Ovary (tissue), 9 donors: ENCODE results near the gene MUCL3. TPM values are rescaled to one million over a fixed set of nuclear protein-coding genes. Genes with fewer than 3 reads are reported as not detected.

Experiments
- DNase-seq, 5 donors: peaks; one replicate each; pipeline ENCODE4 v3.0.0-alpha.2; 2019 to 2020
- H3K27ac ChIP-seq, 2 donors: fragments of 200-600 bp; one replicate each; pipeline versions ENCODE4 v1.5.1 to v1.8.0; 2019 to 2022
- H3K27me3 ChIP-seq: fragments of 200-600 bp; one replicate; pipeline ENCODE4 v1.8.0; 2022
- H3K36me3 ChIP-seq: fragments of 200-600 bp; sonication (generic); one replicate; pipeline ENCODE4 v1.5.1; 2019
- H3K4me1 ChIP-seq: one replicate; pipeline ENCODE4 v1.8.1; 2013; ENCODE audit warnings: mild to moderate bottlenecking, moderate library complexity; ENCODE audit not compliant: insufficient read depth
- H3K4me3 ChIP-seq: fragments of 200-600 bp; sonication (generic); one replicate; pipeline ENCODE4 v1.5.1; 2017
- H3K9me3 ChIP-seq, 2 donors: fragments of 200-600 bp in 1 of 2; sonication (generic) in 1 of 2; one replicate each; pipeline versions ENCODE4 v1.5.1 to v1.8.1; 2013 to 2019; ENCODE audit warnings: mild to moderate bottlenecking in 1 of 2, moderate library complexity in 1 of 2
- EP300 ChIP-seq: sonication (generic); formaldehyde crosslinking; IDR thresholded peaks from one replicate; pipeline ENCODE4 v1.6.1; 2017; ENCODE audit warnings: antibody characterized with exemption
- POLR2A ChIP-seq: fragments of 450-650 bp; IDR thresholded peaks from one replicate; pipeline ENCODE4 v1.6.1; 2017; ENCODE audit warnings: antibody characterized with exemption, mild to moderate bottlenecking, moderate library complexity
- whole genome bisulfite sequencing, 3 donors: extraction: QIAGEN DNeasy Blood & Tissue Kit in 1 of 3; methylation state at CpG; one replicate each; pipeline versions ENCODE4 v1.1.5 to v1.1.7; 2013 to 2017; 5-methylcytosine and 5-hydroxymethylcytosine counted together
- intact Hi-C, 4 donors: fragments of 100-400 bp; cut with DNase I; formaldehyde crosslinking; loops; one replicate each; pipeline versions ENCODE4 v1.11.0 to v1.15.1; 2022 to 2023
- polyA plus RNA-seq, 2 donors: library from polyadenylated mRNA; stranded (reverse); fragments of 200-250 nt in 1 of 2; fragments of 350-450 nt in 1 of 2; fragmentation: Illumina TruSeq in 1 of 2; extraction: RNeasy Lipid Tissue Mini Kit (QIAGEN cat#74804) in 1 of 2; gene quantifications; one replicate each; pipeline ENCODE4 v1.2.3, GENCODE V29; 2013 to 2014
- total RNA-seq, 7 donors: library from RNA; depleted of rRNA in 2 of 7; stranded (reverse); fragments of >200 nt in 2 of 7; fragmentation: NEBNext Ultra II Directional in 3 of 7; extraction: Animal tissue kit (Norgen Biotek cat#: 25700) in 3 of 7; gene quantifications; one replicate each; pipeline versions ENCODE4 v1.1.0 to v1.2.4, GENCODE V29; 2016 to 2023
- TF ChIP-seq, protein P1 (sequence below), 3 donors: fragments of 450-650 bp in 2 of 3; fragments of 200-600 bp in 1 of 3; IDR thresholded peaks; one replicate each; pipeline versions ENCODE4 v1.5.1 to v1.8.0; 2016 to 2022; ENCODE audit warnings: antibody characterized with exemption in 3 of 3, mild to moderate bottlenecking in 1 of 3
- donor health status: DM: no; HTN: no; CAD: no; lungs with moderate emphysema.
- donor health status: DM: no; HTN: no; CAD: no.
- donor health status: Bipolar disorder and iron deficiency.
- donor health status: DM: yes; HTN: yes; CAD: no.
- donor health status: DM: no; HTN: no; CAD: no.
- donor health status: DM: yes; HTN: yes; CAD: no.

Gene MUCL3
- total and polyA plus RNA-seq, 9 donors, result under 0.01 TPM; not detected in 8

DNA sequence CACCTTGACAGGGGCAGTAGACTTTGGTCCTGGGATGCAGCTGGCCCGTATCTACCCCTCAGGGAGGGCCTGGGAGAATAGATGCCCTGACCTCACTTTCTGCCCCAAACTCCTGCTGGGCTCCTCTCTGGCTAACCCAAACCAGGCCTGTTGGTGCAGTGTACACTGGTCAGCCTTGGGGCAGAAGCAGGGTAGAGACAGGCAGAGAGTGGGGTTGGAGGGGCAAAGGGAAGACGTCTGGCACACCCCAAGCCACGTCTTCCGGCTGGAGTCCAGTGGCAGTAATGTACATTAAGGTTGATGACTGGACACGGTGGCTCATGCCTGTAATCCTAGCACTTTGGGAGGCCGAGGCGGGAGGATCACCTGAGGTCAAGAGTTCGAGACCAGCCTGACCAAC, 47.1 kb upstream of the MUCL3 start:
- no peak for DNase-seq
- H3K36me3 ChIP-seq, result no peaks in the 10 kb centered on the region
- H3K27me3 ChIP-seq, result no peaks in the 10 kb centered on the region
- no peaks in the 10 kb centered on the region for H3K9me3 ChIP-seq
- WGBS, 3 donors, result 89 to 91% (median 90%) methylated on average over 8 of the region's 8 CpGs
- TF ChIP-seq EP300 (no peak), POLR2A (no peak)
- TF ChIP-seq, protein P1, sequence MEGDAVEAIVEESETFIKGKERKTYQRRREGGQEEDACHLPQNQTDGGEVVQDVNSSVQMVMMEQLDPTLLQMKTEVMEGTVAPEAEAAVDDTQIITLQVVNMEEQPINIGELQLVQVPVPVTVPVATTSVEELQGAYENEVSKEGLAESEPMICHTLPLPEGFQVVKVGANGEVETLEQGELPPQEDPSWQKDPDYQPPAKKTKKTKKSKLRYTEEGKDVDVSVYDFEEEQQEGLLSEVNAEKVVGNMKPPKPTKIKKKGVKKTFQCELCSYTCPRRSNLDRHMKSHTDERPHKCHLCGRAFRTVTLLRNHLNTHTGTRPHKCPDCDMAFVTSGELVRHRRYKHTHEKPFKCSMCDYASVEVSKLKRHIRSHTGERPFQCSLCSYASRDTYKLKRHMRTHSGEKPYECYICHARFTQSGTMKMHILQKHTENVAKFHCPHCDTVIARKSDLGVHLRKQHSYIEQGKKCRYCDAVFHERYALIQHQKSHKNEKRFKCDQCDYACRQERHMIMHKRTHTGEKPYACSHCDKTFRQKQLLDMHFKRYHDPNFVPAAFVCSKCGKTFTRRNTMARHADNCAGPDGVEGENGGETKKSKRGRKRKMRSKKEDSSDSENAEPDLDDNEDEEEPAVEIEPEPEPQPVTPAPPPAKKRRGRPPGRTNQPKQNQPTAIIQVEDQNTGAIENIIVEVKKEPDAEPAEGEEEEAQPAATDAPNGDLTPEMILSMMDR (IDR thresholded peaks at IDR 0.05), result no peak
- no peaks in the 10 kb centered on the region for H3K4me1 ChIP-seq
- intact Hi-C loops, result no loop called here
- H3K27ac ChIP-seq, result no peak overlapping the region
- no peak overlapping the region for H3K4me3 ChIP-seq

DNA sequence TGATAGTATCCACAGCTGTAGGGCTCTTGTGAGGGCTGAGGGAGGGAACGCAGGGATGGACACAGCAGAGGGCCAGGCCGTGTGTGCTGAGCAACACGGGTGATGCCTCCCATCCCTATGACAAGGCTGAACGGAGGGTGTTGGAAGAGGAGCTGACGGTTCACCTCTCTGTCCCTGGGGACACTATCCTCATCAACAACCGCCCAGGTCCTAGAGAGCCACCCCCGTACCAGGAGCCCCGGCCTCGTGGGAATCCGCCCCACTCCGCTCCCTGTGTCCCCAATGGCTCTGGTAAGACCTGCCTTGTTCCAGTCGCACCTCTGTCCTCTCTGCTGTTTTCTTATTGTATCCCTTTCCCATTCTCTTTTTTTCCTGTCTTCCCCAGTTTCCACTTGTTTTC, 46.4 kb upstream of the MUCL3 start:
- intact Hi-C loops, result no loop called here
- Histone ChIP-seq H3K36me3 (no peaks in the 10 kb centered on the region), H3K4me3 (no peak overlapping the region), H3K9me3 (no peaks in the 10 kb centered on the region), H3K4me1 (no peaks in the 10 kb centered on the region), H3K27me3 (no peaks in the 10 kb centered on the region), H3K27ac (no peak overlapping the region)
- 86 to 88% (median 87%) methylated on average over 12 of the region's 12 CpGs for WGBS, 3 donors
- TF ChIP-seq, protein P1 (IDR thresholded peaks at IDR 0.05), result no peak
- no peak for TF ChIP-seq EP300
- no peak for TF ChIP-seq POLR2A
- DNase-seq, result peak in 1 of 5 donors; percentile 11

DNA sequence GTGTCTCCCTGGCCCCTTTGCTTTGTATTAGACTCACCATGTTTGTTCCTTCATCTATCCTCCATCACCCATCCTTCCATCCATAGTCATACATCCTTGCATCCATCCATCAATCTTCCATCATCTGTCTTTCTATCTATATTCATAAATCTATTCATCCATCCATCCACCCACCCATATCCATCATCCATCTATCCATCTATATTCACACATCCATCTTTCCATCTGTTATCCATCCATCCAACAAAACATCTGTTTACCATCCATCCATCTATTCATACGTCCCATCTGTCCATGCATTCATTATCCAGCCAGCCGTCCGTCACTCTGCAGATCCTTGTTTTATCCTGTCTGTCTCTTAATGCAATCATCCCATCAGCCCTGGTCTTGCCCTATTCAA, 45.8 kb upstream of the MUCL3 start:
- DNase-seq, result no peak
- intact Hi-C loops, result no loop called here
- Histone ChIP-seq H3K27ac (no peak overlapping the region), H3K4me3 (no peak overlapping the region), H3K9me3 (no peaks in the 10 kb centered on the region), H3K27me3 (no peaks in the 10 kb centered on the region), H3K36me3 (no peaks in the 10 kb centered on the region), H3K4me1 (no peaks in the 10 kb centered on the region)
- 90 to 93% (median 92%) methylated on average over 3 of the region's 3 CpGs for WGBS, 3 donors
- TF ChIP-seq, protein P1 (IDR thresholded peaks at IDR 0.05), result no peak
- TF ChIP-seq POLR2A (no peak), EP300 (no peak)

DNA sequence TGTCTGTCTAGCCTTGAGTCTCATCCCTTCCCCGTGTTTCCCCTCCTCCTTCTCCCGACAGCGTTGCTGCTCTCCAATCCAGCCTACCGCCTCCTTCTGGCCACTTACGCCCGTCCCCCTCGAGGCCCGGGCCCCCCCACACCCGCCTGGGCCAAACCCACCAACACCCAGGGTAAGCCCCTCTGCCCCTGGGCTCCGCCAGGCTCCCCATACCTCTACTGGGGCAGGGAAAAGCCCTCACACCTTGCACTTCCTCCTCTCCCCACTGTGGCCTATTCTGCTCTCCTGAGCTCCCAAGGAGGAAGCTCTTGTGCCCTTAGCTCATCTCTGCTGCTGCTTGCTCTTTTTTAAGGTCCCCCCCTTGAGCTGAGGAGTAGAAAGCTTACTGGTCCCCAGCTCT, 45.4 kb upstream of the MUCL3 start:
- intact Hi-C loops, result no loop called here
- no peaks in the 10 kb centered on the region for H3K27me3 ChIP-seq
- 71 to 78% (median 77%) methylated on average over 10 of the region's 10 CpGs for WGBS, 3 donors
- H3K4me3 ChIP-seq, result no peak overlapping the region
- TF ChIP-seq EP300 (no peak), POLR2A (no peak)
- TF ChIP-seq, protein P1 (IDR thresholded peaks at IDR 0.05), result no peak
- no peaks in the 10 kb centered on the region for H3K9me3 ChIP-seq
- DNase-seq, result peak in 2 of 5 donors; percentile 12 to 19
- no peak overlapping the region for H3K27ac ChIP-seq
- no peaks in the 10 kb centered on the region for H3K4me1 ChIP-seq
- H3K36me3 ChIP-seq, result no peaks in the 10 kb centered on the region

DNA sequence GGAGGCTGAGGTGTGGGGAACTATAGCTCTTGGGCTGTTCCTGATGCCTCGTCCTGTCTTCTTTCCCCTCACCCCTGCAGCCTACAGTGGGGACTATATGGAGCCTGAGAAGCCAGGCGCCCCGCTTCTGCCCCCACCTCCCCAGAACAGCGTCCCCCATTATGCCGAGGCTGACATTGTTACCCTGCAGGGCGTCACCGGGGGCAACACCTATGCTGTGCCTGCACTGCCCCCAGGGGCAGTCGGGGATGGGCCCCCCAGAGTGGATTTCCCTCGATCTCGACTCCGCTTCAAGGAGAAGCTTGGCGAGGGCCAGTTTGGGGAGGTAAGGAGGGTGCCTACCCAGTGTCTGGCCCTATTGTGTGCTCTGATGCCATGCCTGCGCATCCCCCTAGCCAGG, 44.2 kb upstream of the MUCL3 start:
- peak in 1 of 5 donors; percentile 15 for DNase-seq
- 90 to 95% (median 94%) methylated on average over 13 of the region's 13 CpGs for WGBS, 3 donors
- Histone ChIP-seq H3K36me3 (no peaks in the 10 kb centered on the region), H3K4me1 (no peaks in the 10 kb centered on the region), H3K9me3 (no peaks in the 10 kb centered on the region), H3K27ac (no peak overlapping the region), H3K4me3 (no peak overlapping the region), H3K27me3 (no peaks in the 10 kb centered on the region)
- intact Hi-C loops, result no loop called here
- TF ChIP-seq EP300 (no peak), POLR2A (no peak)
- TF ChIP-seq, protein P1 (IDR thresholded peaks at IDR 0.05), result no peak
